Lower leg skin (tissue), 4 donors: Measurements from ENCODE around the gene FUOM. TPM values are rescaled to one million over a fixed set of nuclear protein-coding genes. Genes with fewer than 3 reads are reported as not detected.

Source experiments
- DNase-seq, 2 donors: peaks; one replicate each; pipeline ENCODE4 v3.0.0-alpha.2; 2019; ENCODE audit warnings: low spot score in 2 of 2
- H3K4me3 ChIP-seq: fragments of 200-600 bp; sonication (generic); 2 replicates; pipeline ENCODE4 v1.5.1; 2017; ENCODE audit warnings: mild to moderate bottlenecking, low read depth; ENCODE audit not compliant: poor library complexity, severe bottlenecking
- CTCF ChIP-seq, 3 donors: fragments of 450-650 bp; IDR thresholded peaks; one replicate each; pipeline ENCODE4 v1.5.1; 2016; ENCODE audit warnings: antibody characterized with exemption in 3 of 3, mild to moderate bottlenecking in 3 of 3, moderate library complexity in 2 of 3
- POLR2A ChIP-seq, 2 donors: fragments of 450-650 bp; IDR thresholded peaks; one replicate each; pipeline ENCODE4 v1.6.1; 2016 to 2017; ENCODE audit warnings: antibody characterized with exemption in 2 of 2, mild to moderate bottlenecking in 1 of 2, moderate library complexity in 1 of 2
- WGBS, 2 donors: methylation state at CpG; one replicate each; pipeline ENCODE4 v1.1.5; 2018; 5-methylcytosine and 5-hydroxymethylcytosine counted together
- intact Hi-C: fragments of 100-400 bp; cut with DNase I; formaldehyde crosslinking; loops from one replicate; pipeline ENCODE4 v1.15.0; 2023; ENCODE audit warnings: low total_unique reads
- total RNA-seq, 4 donors: library from RNA; depleted of rRNA; stranded (reverse); fragments of >200 nt; gene quantifications; one replicate each; pipeline ENCODE4 v1.1.0, GENCODE V29; 2016

FUOM gene
- total RNA-seq, 4 donors from 2014 or later: 11.1 to 15.8 (median 15.0) TPM

GRCh38 chr10:133401981-133402725 is 44.3 kb upstream of the FUOM start:
- TF ChIP-seq POLR2A (IDR thresholded peaks at IDR 0.05) (no peak), CTCF (IDR thresholded peaks at IDR 0.05) (no peak)
- H3K4me3 ChIP-seq: no peak overlapping the region
- WGBS, 2 donors: 97 to 99% methylated on average over 14 to 18 of the region's 21 CpGs
- peak in 1 of 2 donors; percentile 85 for DNase-seq
- intact Hi-C loops: no loop called here

- no peak overlapping the region for H3K4me3 ChIP-seq
- TF ChIP-seq CTCF (IDR thresholded peaks at IDR 0.05) (no peak), POLR2A (IDR thresholded peaks at IDR 0.05) (no peak)
- peak in 1 of 2 donors; percentile 70 for DNase-seq
- 94 to 98% methylated on average over 12 of the region's 12 CpGs for WGBS, 2 donors
- intact Hi-C loops: no loop called here
Measured at GRCh38 chr10:133401500-133401899, 43.7 kb upstream of the FUOM start.

GRCh38 chr10:133400624-133401424 is 43.0 kb upstream of the FUOM start:
- intact Hi-C loops: no loop called here
- TF ChIP-seq POLR2A (IDR thresholded peaks at IDR 0.05) (no peak), CTCF (IDR thresholded peaks at IDR 0.05) (no peak)
- peak; percentile 8 to 65 for DNase-seq
- 82 to 88% methylated on average over 10 of the region's 10 CpGs for WGBS, 2 donors
- no peak overlapping the region for H3K4me3 ChIP-seq

- WGBS, 2 donors: 94 to 96% methylated on average over 19 of the region's 19 CpGs
- peak in 1 of 2 donors; percentile 74 for DNase-seq
- intact Hi-C loops: no loop called here
- TF ChIP-seq POLR2A (IDR thresholded peaks at IDR 0.05) (no peak), CTCF (IDR thresholded peaks at IDR 0.05) (no peak)
- H3K4me3 ChIP-seq: no peak overlapping the region
Measured at GRCh38 chr10:133399123-133399601, 41.3 kb upstream of the FUOM start.

GRCh38 chr10:133397938-133398337 is 40.1 kb upstream of the FUOM start:
- peak in 1 of 2 donors; percentile 50 for DNase-seq
- intact Hi-C loops: no loop called here
- H3K4me3 ChIP-seq: no peak overlapping the region
- TF ChIP-seq POLR2A (IDR thresholded peaks at IDR 0.05): no peak
- no peak for TF ChIP-seq CTCF (IDR thresholded peaks at IDR 0.05)
- 97% methylated on average over 7 of the region's 7 CpGs for WGBS, 2 donors
